ENCODE data around the gene SRMS.
A peak's percentile ranks its signal among the peaks of the same experiment; 100 is the strongest.
"Not testable (repeated sequence)": the region's sequence is repeated elsewhere in the genome, so short reads cannot be mapped to it uniquely, and the experiment has no call there.

The SRMS gene

DNA sequence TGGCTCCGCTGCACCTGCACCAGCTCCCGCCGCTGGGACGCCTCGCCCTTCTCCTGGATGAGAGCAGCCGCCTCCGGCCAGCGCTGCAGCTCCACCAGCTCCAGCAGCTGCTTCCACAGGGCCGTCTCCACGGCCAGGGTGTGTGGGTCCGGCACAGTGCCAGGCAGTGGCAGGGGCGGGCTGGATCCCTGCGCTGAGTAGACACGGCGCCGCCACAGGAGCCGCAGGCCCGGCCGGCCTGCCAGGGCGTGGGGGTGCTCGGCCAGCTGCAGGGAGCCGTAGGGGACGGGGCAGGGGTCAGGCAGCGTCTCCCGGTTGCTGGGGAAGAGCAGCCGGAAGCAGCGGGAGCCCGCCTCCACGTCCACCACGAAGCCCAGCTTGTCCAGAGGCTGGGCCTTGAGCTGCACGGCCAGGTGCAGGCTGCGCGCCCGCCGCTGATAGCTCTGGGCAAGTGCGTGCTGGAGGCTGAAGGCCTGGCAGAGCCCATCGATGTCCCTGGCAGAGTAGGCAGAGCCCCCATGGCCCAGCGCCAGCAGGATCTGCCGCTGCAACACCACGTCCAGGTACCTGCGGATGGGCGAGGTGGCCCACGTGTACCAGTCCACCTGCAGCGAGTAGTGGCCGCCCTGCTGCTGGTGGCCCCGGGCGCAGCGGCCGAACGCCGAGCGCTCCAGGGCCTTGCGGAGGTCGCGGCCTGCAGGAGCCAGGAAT lies 15.8 kb upstream of the SRMS start:
- peaks cover 2% of the 10 kb centered on the region for H3K36me3 Mint-ChIP-seq
- peaks cover 11% of the 10 kb centered on the region for H3K4me1 Mint-ChIP-seq (ENCODE audit: low read depth)
- H3K27me3 Mint-ChIP-seq, result no peaks in the 10 kb centered on the region
- H3K4me3 Mint-ChIP-seq, result no peak overlapping the region
- H3K9me3 Mint-ChIP-seq (ENCODE audit: low read depth), result no peaks in the 10 kb centered on the region
- H3K27ac Mint-ChIP-seq, result no peak overlapping the region

DNA sequence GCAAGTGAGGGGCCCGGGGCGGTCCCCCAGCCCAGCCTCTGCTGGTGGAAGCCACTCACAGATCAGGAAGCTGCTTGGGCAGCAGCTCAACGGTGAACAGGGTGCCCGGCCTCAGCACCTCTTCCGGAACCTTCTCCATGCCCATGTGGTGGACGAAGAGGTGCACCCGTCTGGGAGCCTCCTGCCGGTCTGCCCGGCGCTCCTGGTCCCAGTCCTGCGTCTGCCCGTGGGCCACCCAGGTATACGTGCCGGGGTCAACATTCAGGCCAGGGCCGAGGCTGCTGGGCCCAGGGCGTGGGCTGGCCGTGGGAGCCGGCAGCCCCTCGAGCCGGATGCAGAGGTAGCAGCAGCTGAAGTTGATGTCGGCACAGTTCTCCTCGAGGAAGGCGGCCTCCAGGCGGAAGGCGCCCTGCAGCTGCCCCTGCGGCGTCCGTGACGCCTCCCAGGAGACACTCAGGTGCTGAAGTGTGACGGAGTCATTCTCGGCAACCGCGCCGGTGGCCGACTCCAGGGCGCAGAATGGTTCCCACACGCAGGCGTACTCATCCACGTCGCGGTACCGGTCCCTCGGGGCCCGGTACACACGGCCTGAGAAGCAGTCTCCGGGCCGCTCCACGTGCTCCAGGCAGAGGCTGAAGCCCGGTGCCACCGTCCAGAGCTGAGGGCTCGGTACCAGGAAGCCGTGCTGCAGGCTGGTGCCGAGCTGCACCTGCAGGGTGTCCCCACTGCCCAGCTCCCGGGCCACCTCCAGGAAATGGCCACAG lies 15.1 kb upstream of the SRMS start:
- Mint-ChIP-seq H3K27me3 (no peaks in the 10 kb centered on the region), H3K4me3 (no peak overlapping the region), H3K36me3 (peaks cover 2% of the 10 kb centered on the region), H3K27ac (no peak overlapping the region), H3K4me1 (ENCODE audit: low read depth) (peaks cover 5% of the 10 kb centered on the region), H3K9me3 (ENCODE audit: low read depth) (no peaks in the 10 kb centered on the region)

DNA sequence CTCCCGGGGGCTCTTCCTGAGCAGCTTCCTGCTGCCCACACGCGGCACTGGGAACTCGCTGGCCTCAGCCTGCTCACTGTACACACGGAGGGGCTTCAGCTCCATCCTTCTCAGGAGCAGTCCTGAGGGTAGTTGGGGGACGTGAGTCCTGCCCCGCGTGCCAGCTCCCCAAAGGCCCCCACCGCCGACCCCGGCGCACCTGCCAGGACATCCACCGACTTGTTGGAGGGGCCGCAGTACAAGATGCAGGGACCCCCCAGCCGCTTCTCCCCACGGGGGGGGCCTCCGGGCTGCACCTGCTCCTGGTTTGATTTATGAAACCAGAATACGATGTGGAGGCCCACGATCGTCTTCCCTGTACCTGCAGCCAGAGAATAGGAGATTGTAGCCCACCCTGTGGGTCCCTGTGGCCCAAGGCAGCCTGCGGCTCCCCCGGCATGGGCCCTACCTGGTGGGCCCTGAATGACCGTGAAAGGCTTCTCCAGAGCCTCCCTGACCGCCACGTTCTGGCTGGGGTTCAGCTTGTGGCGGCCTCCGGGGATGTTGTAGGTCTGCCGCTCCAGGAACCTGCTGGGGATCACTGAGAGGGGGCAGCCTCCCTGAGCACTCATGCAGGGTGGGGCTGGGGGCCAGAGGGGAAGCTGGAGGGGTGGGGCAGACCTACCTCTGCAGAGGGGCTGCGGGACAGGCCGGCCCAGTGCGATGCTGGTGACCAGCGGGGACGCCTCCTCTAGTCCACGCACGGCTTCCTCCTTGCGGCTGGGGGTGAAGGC lies 14.3 kb upstream of the SRMS start:
- no peak overlapping the region for H3K27ac Mint-ChIP-seq
- H3K36me3 Mint-ChIP-seq, result peaks cover 2% of the 10 kb centered on the region
- no peaks in the 10 kb centered on the region for H3K9me3 Mint-ChIP-seq (ENCODE audit: low read depth)
- peaks cover 2% of the 10 kb centered on the region for H3K4me1 Mint-ChIP-seq (ENCODE audit: low read depth)
- no peak overlapping the region for H3K4me3 Mint-ChIP-seq
- no peaks in the 10 kb centered on the region for H3K27me3 Mint-ChIP-seq

DNA sequence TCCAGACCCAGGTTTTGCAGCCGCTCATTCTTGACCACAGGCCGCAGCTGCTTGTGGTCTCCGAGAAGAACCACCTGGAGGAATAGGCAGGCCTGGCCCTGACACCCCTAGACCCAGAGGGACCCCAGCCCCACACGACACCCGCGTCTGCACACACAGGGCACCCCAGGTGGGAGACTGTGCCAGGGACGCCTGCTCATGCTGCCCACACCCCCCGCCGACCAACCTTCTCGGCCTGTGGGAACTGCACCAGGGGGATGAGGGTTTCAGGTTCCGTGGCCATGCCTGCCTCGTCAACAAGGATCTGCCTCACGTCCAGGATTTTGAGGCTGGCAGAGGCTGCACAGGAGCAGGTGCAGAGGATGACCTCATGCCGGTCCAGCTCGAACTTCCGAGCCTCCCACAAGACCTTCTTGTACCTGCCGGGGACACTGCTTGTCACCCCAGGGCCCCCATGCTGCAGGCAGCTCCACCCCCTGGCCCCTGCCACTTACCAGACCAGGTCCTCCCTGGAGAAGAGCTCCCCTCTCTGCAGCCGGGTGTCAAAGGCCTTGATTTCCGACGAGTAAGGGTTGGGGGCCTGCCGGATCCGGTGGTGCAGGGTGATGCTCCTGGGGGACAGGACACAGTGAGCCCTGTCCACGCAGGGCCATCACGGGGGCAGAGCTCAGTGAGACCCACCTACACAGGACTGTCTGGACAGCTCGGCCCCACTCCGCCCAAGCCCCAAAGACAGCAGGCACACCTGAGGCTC lies 13.5 kb upstream of the SRMS start:
- peaks cover 2% of the 10 kb centered on the region for H3K4me1 Mint-ChIP-seq (ENCODE audit: low read depth)
- no peaks in the 10 kb centered on the region for H3K9me3 Mint-ChIP-seq (ENCODE audit: low read depth)

GRCh38 chr20:63560333-63560805 lies 12.8 kb upstream of the SRMS start:
- H3K36me3 Mint-ChIP-seq, result peaks cover 2% of the 10 kb centered on the region
- no peak overlapping the region for H3K27ac Mint-ChIP-seq

More for the DNA sequence above, 13.5 kb upstream of the SRMS start:
- H3K36me3 Mint-ChIP-seq, result peaks cover 2% of the 10 kb centered on the region
- no peaks in the 10 kb centered on the region for H3K27me3 Mint-ChIP-seq
- H3K27ac Mint-ChIP-seq, result no peak overlapping the region
- no peak overlapping the region for H3K4me3 Mint-ChIP-seq

DNA sequence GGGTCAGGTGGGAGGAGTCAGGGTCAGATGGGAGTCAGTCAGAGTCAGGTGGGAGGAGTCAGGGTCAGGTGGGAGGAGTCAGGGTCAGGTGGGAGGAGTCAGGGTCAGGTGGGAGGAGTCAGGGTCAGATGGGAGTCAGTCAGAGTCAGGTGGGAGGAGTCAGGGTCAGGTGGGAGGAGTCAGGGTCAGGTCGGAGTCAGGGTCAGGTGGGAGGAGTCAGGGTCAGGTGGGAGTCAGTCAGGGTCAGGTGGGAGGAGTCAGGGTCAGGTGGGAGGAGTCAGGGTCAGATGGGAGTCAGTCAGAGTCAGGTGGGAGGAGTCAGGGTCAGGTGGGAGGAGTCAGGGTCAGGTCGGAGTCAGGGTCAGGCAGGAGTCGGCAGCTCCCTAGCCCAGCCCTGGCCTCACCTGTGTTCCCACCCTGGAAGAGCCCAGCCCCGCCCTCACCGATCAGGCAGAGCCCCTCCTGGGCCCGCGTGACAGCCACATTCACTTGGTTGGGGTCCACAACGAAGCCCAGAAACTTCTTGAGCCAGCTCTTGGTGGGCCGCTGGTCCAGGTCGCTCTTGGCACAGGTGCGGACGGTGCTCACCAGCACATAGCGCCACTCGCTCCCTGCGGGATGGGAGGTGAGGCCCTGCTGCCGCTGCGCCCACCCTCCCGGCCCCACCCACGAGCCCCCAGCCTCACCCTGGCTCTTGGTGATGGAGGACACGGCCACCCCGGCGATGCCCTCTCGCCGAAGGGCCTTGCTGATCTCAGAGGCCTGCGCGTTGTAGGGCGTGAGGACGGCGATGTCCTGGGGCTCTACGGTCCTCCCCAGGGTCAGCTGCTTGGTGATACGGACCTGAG lies 12.2 kb upstream of the SRMS start:
- H3K27ac Mint-ChIP-seq; H3K4me3 Mint-ChIP-seq; H3K36me3 Mint-ChIP-seq; H3K4me1 Mint-ChIP-seq (ENCODE audit: low read depth); H3K9me3 Mint-ChIP-seq (ENCODE audit: low read depth); H3K27me3 Mint-ChIP-seq: not testable (repeated sequence)

More at GRCh38 chr20:63560333-63560805, 12.8 kb upstream of the SRMS start:
- Mint-ChIP-seq H3K4me3 (no peak overlapping the region), H3K4me1 (ENCODE audit: low read depth) (peaks cover 2% of the 10 kb centered on the region), H3K9me3 (ENCODE audit: low read depth) (no peaks in the 10 kb centered on the region), H3K27me3 (no peaks in the 10 kb centered on the region)

GRCh38 chr20:63558804-63559484 lies 11.4 kb upstream of the SRMS start:
- Mint-ChIP-seq H3K27ac (no peak overlapping the region), H3K4me3 (no peak overlapping the region), H3K36me3 (peaks cover 2% of the 10 kb centered on the region), H3K9me3 (ENCODE audit: low read depth) (no peaks in the 10 kb centered on the region), H3K4me1 (ENCODE audit: low read depth) (peaks cover 2% of the 10 kb centered on the region), H3K27me3 (no peaks in the 10 kb centered on the region)

DNA sequence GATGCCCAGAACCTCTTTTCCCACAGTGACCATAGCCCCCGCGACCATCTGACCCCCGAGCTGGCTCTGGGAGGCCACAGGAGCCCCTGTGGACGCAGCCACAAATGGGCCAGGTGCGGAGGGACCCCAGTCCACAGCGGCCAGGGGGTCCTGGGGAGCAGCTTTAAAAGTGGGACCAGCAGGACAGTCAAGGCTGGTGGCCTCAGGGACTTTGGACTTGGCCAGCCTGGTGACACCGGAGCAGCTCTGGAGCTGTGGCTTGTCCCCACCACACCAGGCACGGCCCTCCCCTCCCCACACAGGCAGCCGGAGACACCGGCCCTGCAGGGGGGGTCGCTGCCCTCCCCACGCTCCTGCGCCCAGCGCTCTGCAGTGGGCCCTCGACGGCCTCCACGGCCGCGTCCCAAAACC lies 9.9 kb upstream of the SRMS start:
- peaks cover 9% of the 10 kb centered on the region for H3K4me1 Mint-ChIP-seq (ENCODE audit: low read depth)
- no peaks in the 10 kb centered on the region for H3K9me3 Mint-ChIP-seq (ENCODE audit: low read depth)
- H3K4me3 Mint-ChIP-seq, result no peak overlapping the region
- H3K36me3 Mint-ChIP-seq, result peaks cover 2% of the 10 kb centered on the region
- no peak overlapping the region for H3K27ac Mint-ChIP-seq
- H3K27me3 Mint-ChIP-seq, result no peaks in the 10 kb centered on the region

DNA sequence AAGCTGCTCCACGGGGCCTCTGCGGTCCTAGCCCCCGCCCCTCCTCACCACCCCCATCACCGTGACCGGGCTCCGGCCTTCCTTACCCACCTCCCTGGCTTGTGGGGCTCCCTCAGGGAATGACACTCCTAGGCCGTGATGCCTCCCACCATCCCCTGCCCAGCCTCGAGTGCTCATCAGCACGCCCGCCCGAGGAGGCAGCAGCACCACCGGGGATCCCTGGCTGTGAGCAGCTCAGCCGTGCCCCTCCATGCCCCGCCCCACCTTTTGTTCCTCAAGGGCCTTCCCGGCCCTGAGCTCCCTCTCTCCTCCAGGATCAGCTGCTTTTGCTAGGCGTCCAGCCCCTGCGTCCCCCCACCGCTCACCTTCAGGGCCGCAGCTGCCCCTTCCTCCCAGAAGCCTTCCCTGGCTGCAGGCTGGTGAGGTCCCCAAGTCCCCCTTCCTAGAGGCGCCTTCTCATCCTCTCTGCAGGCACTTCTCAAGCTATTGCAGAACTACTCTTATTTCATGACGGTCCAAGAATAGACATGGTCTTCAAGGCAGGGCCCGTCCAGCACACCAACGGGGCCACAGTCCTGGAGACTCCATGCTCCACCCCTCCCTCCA lies 9.4 kb upstream of the SRMS start:
- H3K36me3 Mint-ChIP-seq, result peaks cover 2% of the 10 kb centered on the region
- no peaks in the 10 kb centered on the region for H3K27me3 Mint-ChIP-seq
- H3K27ac Mint-ChIP-seq, result no peak overlapping the region
- peaks cover 10% of the 10 kb centered on the region for H3K4me1 Mint-ChIP-seq (ENCODE audit: low read depth)
- H3K9me3 Mint-ChIP-seq (ENCODE audit: low read depth), result no peaks in the 10 kb centered on the region
- H3K4me3 Mint-ChIP-seq, result no peak overlapping the region

GRCh38 chr20:63555661-63556381 lies 8.3 kb upstream of the SRMS start:
- Mint-ChIP-seq H3K4me3 (no peak overlapping the region), H3K36me3 (peaks cover 2% of the 10 kb centered on the region), H3K27ac (no peak overlapping the region), H3K9me3 (ENCODE audit: low read depth) (no peaks in the 10 kb centered on the region), H3K27me3 (no peaks in the 10 kb centered on the region), H3K4me1 (ENCODE audit: low read depth) (peaks cover 13% of the 10 kb centered on the region)

- H3K4me3 Mint-ChIP-seq, result peak overlapping the region; percentile 70
- H3K27me3 Mint-ChIP-seq, result no peaks in the 10 kb centered on the region
- no peaks in the 10 kb centered on the region for H3K9me3 Mint-ChIP-seq (ENCODE audit: low read depth)
Observed at GRCh38 chr20:63554361-63555278, 7.1 kb upstream of the SRMS start.

GRCh38 chr20:63553933-63554290 lies 6.4 kb upstream of the SRMS start, which contains the start of gene FNDC11:
TSS of gene FNDC11 (plus strand) at chr20:63554159. CDS start at chr20:63555664, 1,505 bp downstream.
- Mint-ChIP-seq H3K27me3 (no peaks in the 10 kb centered on the region), H3K4me1 (ENCODE audit: low read depth) (peaks cover 15% of the 10 kb centered on the region), H3K27ac (peak within 1 kb of the TSS; percentile 28), H3K36me3 (no peaks in the 10 kb centered on the region), H3K4me3 (peak within 1 kb of the TSS; percentile 70), H3K9me3 (ENCODE audit: low read depth) (no peaks in the 10 kb centered on the region)

More at GRCh38 chr20:63554361-63555278, 7.1 kb upstream of the SRMS start:
- Mint-ChIP-seq H3K4me1 (ENCODE audit: low read depth) (peaks cover 11% of the 10 kb centered on the region), H3K27ac (no peak overlapping the region), H3K36me3 (no peaks in the 10 kb centered on the region)

Data from activated naive CD8-positive, alpha-beta T cell (primary cell).